ENCODE data around the gene USH1C. TPM values are rescaled to one million over a fixed set of nuclear protein-coding genes. Genes with fewer than 3 reads are reported as not detected.
A peak's percentile ranks its signal among the peaks of the same experiment; 100 is the strongest.

USH1C gene
- total RNA-seq, 1 experiment from 2014 or later: not detected

- peak; percentile 67 for DNase-seq (ENCODE audit: low read depth)
These were observed 39.7 kb downstream of the USH1C start for GRCh38 chr11:17504330-17505107.

GRCh38 chr11:17502630-17503029 is 41.6 kb downstream of the USH1C start:
- DNase-seq (ENCODE audit: low read depth): no peak

- DNase-seq (ENCODE audit: low read depth): no peak
These were observed 43.5 kb downstream of the USH1C start for GRCh38 chr11:17500673-17501072.

- peak; percentile 34 for DNase-seq (ENCODE audit: low read depth)
These were observed 45.7 kb downstream of the USH1C start for GRCh38 chr11:17498475-17498874.

- no peak for DNase-seq (ENCODE audit: low read depth)
These were observed 46.2 kb downstream of the USH1C start for GRCh38 chr11:17498058-17498457.

DNA sequence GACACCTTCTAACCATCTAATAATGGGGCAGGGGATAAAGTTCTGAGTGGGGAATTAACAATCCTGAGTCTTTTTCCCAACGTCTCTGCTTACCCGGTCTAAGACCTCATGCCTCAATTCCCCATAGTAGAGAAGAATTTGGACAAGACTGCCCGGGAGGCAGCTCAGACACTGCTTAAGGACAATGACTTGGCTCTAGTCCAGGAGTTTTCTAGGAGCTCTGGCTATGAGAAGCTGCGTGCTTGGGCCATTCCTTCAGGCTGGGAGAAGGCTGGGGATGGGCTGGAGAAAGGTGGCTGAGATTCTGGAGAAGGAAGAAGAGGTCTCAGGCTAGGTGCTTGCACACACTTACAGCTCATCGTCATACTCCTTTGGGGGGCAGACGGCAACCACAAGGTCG is 47.8 kb downstream of the USH1C start:
- no peak for DNase-seq (ENCODE audit: low read depth)

DNA sequence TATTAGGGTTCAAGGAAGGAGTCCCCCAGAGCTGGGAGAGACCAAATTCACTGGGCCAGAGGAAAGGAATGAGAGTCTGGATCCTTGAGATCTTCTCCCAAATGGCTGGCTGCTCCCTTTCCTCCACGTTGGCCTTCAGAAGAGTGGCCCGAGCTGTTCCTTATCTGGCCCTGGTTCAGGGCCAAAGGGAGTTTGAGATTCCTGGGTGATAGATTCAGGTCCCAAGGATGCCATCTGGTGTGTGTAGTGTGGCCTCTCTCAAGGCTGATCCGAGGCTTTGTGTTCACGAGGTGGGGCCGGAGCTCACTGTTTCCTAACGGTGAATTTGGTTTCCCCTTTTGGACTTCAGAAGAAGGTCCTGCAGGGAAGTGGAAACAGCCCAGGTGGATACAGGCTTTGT is 50.2 kb downstream of the USH1C start:
- no peak for DNase-seq (ENCODE audit: low read depth)

- no peak for DNase-seq (ENCODE audit: low read depth)
These were observed 53.3 kb downstream of the USH1C start for GRCh38 chr11:17490938-17491337.

DNA sequence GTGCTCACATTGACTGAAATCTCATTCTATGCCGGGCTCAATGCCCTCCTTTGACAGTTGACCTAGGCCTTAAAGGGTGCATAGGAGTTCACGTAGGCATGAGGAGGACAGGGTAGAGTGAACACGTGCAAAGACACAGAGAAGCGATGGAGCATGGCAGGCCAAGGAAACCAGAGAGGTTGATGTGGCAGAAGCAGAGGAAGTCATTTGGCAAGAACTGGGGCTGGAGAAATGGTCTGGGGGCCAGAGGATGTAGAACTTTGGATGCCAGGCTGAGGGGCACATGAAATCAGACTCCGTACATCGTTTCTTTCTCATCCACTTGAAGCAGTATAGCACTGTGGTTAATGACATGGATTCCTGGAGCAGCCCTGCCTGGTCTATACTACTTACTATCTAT is 54.0 kb downstream of the USH1C start:
- no peak for DNase-seq (ENCODE audit: low read depth)

- no peak for DNase-seq (ENCODE audit: low read depth)
These were observed 54.5 kb downstream of the USH1C start for GRCh38 chr11:17489751-17490150.

DNA sequence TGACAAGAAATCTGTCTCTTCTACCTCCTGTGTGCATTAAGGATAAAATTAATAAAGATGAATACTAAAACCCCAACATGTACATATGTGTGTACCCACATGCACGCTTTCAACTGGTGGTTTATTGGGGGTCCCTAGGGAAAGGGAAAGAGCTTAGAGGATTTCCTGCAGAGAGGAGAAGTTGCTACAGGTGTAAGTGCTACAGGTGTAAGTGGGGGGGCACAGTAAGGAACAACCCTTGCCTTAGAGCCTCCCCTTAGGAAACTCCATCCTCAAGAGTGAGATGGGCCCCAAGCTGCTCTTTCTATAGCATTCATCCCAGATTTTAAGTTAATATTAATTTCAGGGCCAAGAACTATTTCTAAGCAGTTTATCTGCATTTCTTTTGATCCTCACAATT is 55.7 kb downstream of the USH1C start:
- DNase-seq (ENCODE audit: low read depth): no peak

DNA sequence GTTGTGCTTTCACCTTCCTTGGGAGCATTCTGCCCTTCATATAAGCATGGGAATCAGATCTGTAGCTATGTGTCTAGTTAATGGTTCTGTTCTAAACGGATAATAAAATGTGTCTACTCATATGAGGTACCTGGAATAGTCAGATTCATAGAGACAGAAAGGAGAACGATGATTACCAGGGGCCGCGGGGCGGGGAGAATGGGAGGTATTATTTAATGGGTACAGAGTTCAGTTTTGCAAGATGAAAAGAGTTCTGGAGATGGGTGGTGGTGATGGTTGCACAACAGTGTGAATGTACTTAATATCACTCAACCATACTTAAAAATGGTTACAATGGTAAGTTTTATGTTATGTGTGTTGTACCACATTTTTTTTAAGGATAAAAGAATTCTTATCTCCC is 57.6 kb downstream of the USH1C start:
- no peak for DNase-seq (ENCODE audit: low read depth)

GRCh38 chr11:17483505-17483904 is 60.7 kb downstream of the USH1C start:
- DNase-seq (ENCODE audit: low read depth): no peak

GRCh38 chr11:17481905-17482304 is 62.3 kb downstream of the USH1C start:
- DNase-seq (ENCODE audit: low read depth): no peak

DNA sequence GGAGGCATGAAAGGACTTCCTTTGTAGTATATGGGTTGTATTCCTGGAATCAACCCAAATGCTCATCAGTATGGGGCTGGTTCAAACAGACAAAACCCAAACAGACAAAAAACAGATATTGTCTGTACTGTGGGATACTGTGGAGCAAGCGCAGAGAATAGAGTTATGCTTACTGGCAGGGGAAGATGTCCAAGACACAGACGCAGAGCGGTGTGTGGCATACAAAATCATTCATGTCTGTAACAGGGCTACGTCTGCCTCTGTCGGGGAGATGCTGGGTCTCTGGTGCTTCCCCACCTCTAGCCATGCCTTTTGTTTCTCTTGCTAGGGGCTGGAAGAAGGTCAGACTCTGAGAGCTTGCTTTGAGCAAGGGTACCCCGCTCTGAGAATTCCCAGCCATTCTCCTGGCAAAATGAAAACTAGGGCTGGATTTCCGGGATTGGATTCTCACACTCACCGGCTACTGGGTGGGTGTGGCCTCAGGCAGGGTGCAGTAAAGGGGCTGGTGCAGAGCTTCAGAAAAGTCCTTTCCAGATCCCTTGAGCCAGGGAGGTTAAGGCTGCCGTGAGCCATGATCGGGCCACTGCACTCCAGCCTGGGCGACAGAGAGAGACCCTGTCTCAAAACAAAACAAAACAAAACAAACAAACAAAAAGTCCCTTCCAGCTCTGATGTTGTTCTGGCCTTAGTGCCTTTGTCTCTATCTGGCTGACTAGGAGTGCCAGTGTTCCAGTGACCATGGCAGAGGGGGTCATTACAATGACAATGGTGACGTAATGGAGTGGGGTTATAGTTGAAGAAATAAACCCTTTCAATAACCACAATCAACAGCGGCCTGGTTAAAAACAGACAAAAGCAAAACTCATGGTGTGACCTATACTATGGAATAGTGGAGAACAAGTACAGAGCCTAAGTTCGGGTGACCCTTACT is 64.7 kb downstream of the USH1C start:
- peak; percentile 47 for DNase-seq (ENCODE audit: low read depth)

GRCh38 chr11:17478070-17478469 is 66.1 kb downstream of the USH1C start:
- DNase-seq (ENCODE audit: low read depth): no peak

GRCh38 chr11:17477361-17477760 is 66.9 kb downstream of the USH1C start:
- no peak for DNase-seq (ENCODE audit: low read depth)

DNA sequence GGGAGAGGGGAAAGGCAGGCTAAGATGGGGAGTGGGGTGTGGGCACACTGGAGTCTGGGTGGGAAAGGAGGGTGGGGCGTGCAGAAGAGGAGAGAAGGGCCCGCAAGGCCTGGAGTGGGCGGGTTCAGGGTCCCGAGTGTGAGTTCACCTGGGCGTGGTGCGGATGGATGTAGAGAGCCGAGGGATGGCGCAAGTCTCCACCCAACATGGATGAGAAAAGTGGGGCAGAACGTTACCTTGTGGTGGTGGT is 67.2 kb downstream of the USH1C start:
- DNase-seq (ENCODE audit: low read depth): no peak

GRCh38 chr11:17476317-17477083 is 67.7 kb downstream of the USH1C start, which contains the start of gene ABCC8:
Gene ABCC8 (minus strand): TSS chr11:17476845. CDS start chr11:17476776, 69 bp downstream.
- no peak for DNase-seq (ENCODE audit: low read depth)

DNA sequence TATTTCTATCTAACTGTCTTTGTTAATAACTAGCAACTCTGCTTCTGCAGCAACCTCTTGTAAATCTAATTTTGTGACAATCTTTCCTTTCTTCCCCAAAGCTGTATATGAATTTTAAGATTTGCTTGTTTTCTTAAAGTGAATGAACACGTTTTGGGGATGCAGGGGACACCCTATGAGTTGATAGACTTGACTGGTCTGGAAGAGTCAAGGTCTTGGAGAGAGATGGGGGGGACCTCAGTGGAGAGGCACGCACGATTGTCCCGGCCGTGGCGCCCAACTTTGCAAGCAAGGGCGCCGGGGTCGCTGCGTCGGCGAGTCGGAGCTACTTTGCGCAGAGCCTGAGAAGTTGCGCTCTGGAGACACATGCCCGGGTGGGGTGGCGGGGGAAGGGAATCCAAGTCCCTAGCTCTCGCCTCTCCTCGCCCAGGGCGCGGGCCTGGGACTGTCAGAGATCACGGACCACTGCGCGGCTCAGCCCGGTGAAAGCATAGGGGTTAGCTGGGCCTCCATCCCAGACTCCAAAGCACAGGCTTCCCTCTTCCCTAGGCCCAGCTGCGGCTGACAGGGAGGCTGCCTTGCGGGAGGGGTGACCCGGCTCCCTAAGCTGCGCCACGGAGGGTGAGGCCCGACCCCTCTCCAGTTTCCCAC is 68.4 kb downstream of the USH1C start:
- DNase-seq (ENCODE audit: low read depth): no peak

GRCh38 chr11:17473071-17473744 is 71.0 kb downstream of the USH1C start:
- DNase-seq (ENCODE audit: low read depth): peak; percentile 43

All from Daoy (cell line).